Measurements from ENCODE around the gene FRAS1.

GRCh38 chr4:78078101-78078500, 21.0 kb downstream of the FRAS1 start:
- TF ChIP-seq CTCF (IDR thresholded peaks at IDR 0.05) (no peak), EP300 (IDR thresholded peaks at IDR 0.05) (no peak), POLR2A (IDR thresholded peaks at IDR 0.05) (no peak)

Data from ovary (tissue), 3 donors.